Endothelial cell of umbilical vein (primary cell): ENCODE data around the gene DAGLB. TPM values are rescaled to one million over a fixed set of nuclear protein-coding genes. Genes with fewer than 3 reads are reported as not detected.

Source experiments
- BruUV-seq: library from RNA; stranded (reverse); fragments of 400-500 nt; replicated peaks from 2 replicates; lab custom pipeline; 2021; lab: Mats Ljungman, UMichigan
- CTCF ChIA-PET: fragments of 300-600, 350-600 bp; sonication (Branson Sonifier 250); formaldehyde crosslinking; loops from one replicate; lab custom pipeline; 2021; ENCODE audit warnings: antibody characterized with exemption, inconsistent platforms; lab: Charles Lee
- POLR2A ChIA-PET: fragments of 300-600, 350-600 bp; sonication (Branson Sonifier 250); formaldehyde crosslinking; loops from one replicate; lab custom pipeline; 2021; ENCODE audit warnings: antibody characterized with exemption, inconsistent platforms; lab: Charles Lee
- DNase-seq: peaks from one replicate; pipeline ENCODE4 v3.0.0-alpha.2; 2011; ENCODE audit warnings: low read depth, low spot score
- FAIRE-seq: peaks from 2 replicates; lab custom pipeline; 2011; peaks lifted over from hg19 to GRCh38; lab: Jason Lieb, UNC
- H2AFZ ChIP-seq: 2 replicates; pipeline ENCODE4 v1.6.0; 2012; ENCODE audit warnings: low read depth, low read length, control low read depth, inconsistent platforms
- H3K27ac ChIP-seq: 2 replicates; pipeline ENCODE4 v1.5.1; 2011; ENCODE audit warnings: low read depth, mild to moderate bottlenecking, control low read depth, low read length, moderate library complexity; ENCODE audit not compliant: insufficient read depth
- H3K27me3 ChIP-seq, 2 experiments: 2 replicates each; pipeline versions ENCODE4 v1.6.0 to v1.6.1; 2011; ENCODE audit warnings: low read length in 2 of 2, mixed read lengths in 1 of 2; ENCODE audit not compliant: control insufficient read depth in 2 of 2, insufficient read depth in 2 of 2
- H3K36me3 ChIP-seq, 2 experiments: 2 replicates in 1 of 2; 3 replicates in 1 of 2; pipeline ENCODE4 v1.5.1; 2011; ENCODE audit warnings: low read length in 2 of 2, mild to moderate bottlenecking in 1 of 2, moderate library complexity in 1 of 2; ENCODE audit not compliant: control insufficient read depth in 2 of 2, insufficient read depth in 2 of 2; ENCODE audit errors: extremely low read depth in 1 of 2
- H3K4me1 ChIP-seq: 3 replicates; pipeline ENCODE4 v1.5.1; 2011; ENCODE audit warnings: mild to moderate bottlenecking, low read length; ENCODE audit not compliant: control insufficient read depth, insufficient read depth; ENCODE audit errors: extremely low read depth
- H3K4me2 ChIP-seq: 2 replicates; pipeline ENCODE4 v1.6.1; 2011; ENCODE audit warnings: low read length, control low read depth, mixed read lengths; ENCODE audit not compliant: insufficient read depth
- H3K4me3 ChIP-seq, 3 experiments: fragments of 200-600 bp in 1 of 3; sonication (generic), shearing (Covaris generic) in 1 of 3; replicated peaks in 1 of 3; 2 replicates each; pipeline ENCODE4 v1.5.1; 2011 to 2016; ENCODE audit warnings: control low read depth in 3 of 3, low read length in 3 of 3, mild to moderate bottlenecking in 2 of 3, inconsistent platforms in 1 of 3, low read depth in 1 of 3, moderate library complexity in 1 of 3; ENCODE audit not compliant: insufficient read depth in 1 of 3
- H3K79me2 ChIP-seq: 2 replicates; pipeline ENCODE4 v1.6.0; 2012; ENCODE audit warnings: low read length, inconsistent platforms; ENCODE audit not compliant: control insufficient read depth, insufficient read depth
- H3K9ac ChIP-seq: replicated peaks from 2 replicates; pipeline ENCODE3; 2011; ENCODE audit warnings: low read length, control low read depth; ENCODE audit not compliant: insufficient read depth; ENCODE audit errors: extremely low read depth
- H3K9me1 ChIP-seq: replicated peaks from 3 replicates; pipeline ENCODE4 v1.6.0; 2011; ENCODE audit warnings: mild to moderate bottlenecking, low read length; ENCODE audit not compliant: control insufficient read depth, insufficient read depth; ENCODE audit errors: extremely low read depth
- H3K9me3 ChIP-seq: replicated peaks from 2 replicates; pipeline ENCODE4 v1.5.1; 2012; ENCODE audit warnings: low read length, inconsistent platforms; ENCODE audit not compliant: control insufficient read depth, insufficient read depth
- H4K20me1 ChIP-seq: replicated peaks from 2 replicates; pipeline ENCODE3; 2011; ENCODE audit warnings: mild to moderate bottlenecking, low read length; ENCODE audit not compliant: control insufficient read depth, insufficient read depth; ENCODE audit errors: extremely low read depth
- CTCF ChIP-seq, 2 donors: IDR thresholded peaks; 1 replicate in 1 of 2; 2 replicates in 1 of 2; pipeline ENCODE4 v1.5.1; 2011; ENCODE audit warnings: low read length in 2 of 2, mild to moderate bottlenecking in 2 of 2, moderate library complexity in 2 of 2, control low read depth in 1 of 2, inconsistent platforms in 1 of 2, low read depth in 1 of 2; ENCODE audit not compliant: insufficient read depth in 1 of 2; ENCODE audit errors: extremely low read depth in 1 of 2
- EZH2 ChIP-seq: IDR thresholded peaks from 2 replicates; pipeline ENCODE4 v1.6.1; 2012; ENCODE audit warnings: borderline replicate concordance, low read depth, mild to moderate bottlenecking, moderate library complexity, low read length, inconsistent platforms; ENCODE audit not compliant: severe bottlenecking
- FOS ChIP-seq: IDR thresholded peaks from 2 replicates; pipeline ENCODE4 v1.6.1; 2011; ENCODE audit warnings: mild to moderate bottlenecking, low read length, moderate library complexity, borderline replicate concordance; ENCODE audit not compliant: insufficient read depth
- GATA2 ChIP-seq: IDR thresholded peaks from 2 replicates; pipeline ENCODE4 v1.7.0; 2011; ENCODE audit warnings: low read depth, mild to moderate bottlenecking, moderate library complexity, mixed read lengths, low read length; ENCODE audit not compliant: insufficient read length, insufficient read depth
- JUN ChIP-seq: IDR thresholded peaks from 2 replicates; pipeline ENCODE4 v1.6.1; 2011; ENCODE audit warnings: borderline replicate concordance, low read depth; ENCODE audit not compliant: insufficient read length, insufficient read depth
- MAX ChIP-seq: IDR thresholded peaks from 2 replicates; pipeline ENCODE4 v1.6.1; 2011; ENCODE audit not compliant: insufficient read depth, insufficient read length
- MYC ChIP-seq: IDR thresholded peaks from one replicate; pipeline ENCODE4 v1.6.1; 2011; ENCODE audit warnings: mild to moderate bottlenecking, low read depth, low read length
- POLR2A ChIP-seq: IDR thresholded peaks from 2 replicates; pipeline ENCODE4 v1.6.1; 2012; ENCODE audit warnings: low read depth, mild to moderate bottlenecking, control low read depth, low read length
- dilution Hi-C: fragments of 300-500 bp; cut with MboI; formaldehyde crosslinking; loops from one replicate; pipeline ENCODE4 v1.15.0; 2019; ENCODE audit warnings: low sequenced_read_pairs; ENCODE audit not compliant: extremely low pct_ligation_motif_present
- intact Hi-C: fragments of 100-400 bp; cut with micrococcal nuclease; formaldehyde crosslinking; loops from one replicate; pipeline ENCODE4 v1.10.0; 2022
- polyA plus RNA-seq, 4 experiments: library from polyadenylated mRNA; depleted of rRNA in 3 of 4; stranded (reverse) in 3 of 4; unstranded in 1 of 4; fragments of >200 nt; gene quantifications; 2 replicates each; pipeline versions ENCODE4 v1.2.1 to v1.2.3, GENCODE V29; 2011 to 2012; ENCODE audit warnings: missing spikeins in 1 of 4
- total RNA-seq: library from RNA; stranded (reverse); gene quantifications from 2 replicates; pipeline ENCODE4 v1.2.3, GENCODE V29; 2021

DAGLB gene
- total and polyA plus RNA-seq, 2 donors (not counting 3 experiments of a cell fraction or from before 2014, with no cell fraction given), result 28.2 to 48.2 TPM

- no peak for DNase-seq
- Histone ChIP-seq H3K4me1 (peaks cover 40% of the 10 kb centered on the region), H3K4me2 (no peak overlapping the region), H2AFZ (no peak overlapping the region), H3K36me3 (peaks cover 6 to 11% of the 10 kb centered on the region in 2 experiments), H3K27ac (no peak overlapping the region), H3K9me3 (no peaks in the 10 kb centered on the region), H3K9me1 (no peaks in the 10 kb centered on the region), H4K20me1 (peaks cover 16% of the 10 kb centered on the region), H3K27me3 (no peaks in the 10 kb centered on the region), H3K4me3 (no peak overlapping the region), H3K9ac (no peak overlapping the region), H3K79me2 (peaks cover 97% of the 10 kb centered on the region)
- POLR2A ChIA-PET, result interaction anchor here (0.7 kb wide), 1 partner anchor 10 kb away, joined by 8 read pairs; no protein-coding TSS in a partner anchor
- intact Hi-C loops (no loop called here), dilution Hi-C loops (no loop called here)
- no TSS peak for BruUV-seq
- no peak for FAIRE-seq
- CTCF ChIA-PET, result no interaction called here
- TF ChIP-seq POLR2A (no peak), FOS (no peak)
These were observed 59.9 kb downstream of the DAGLB start for GRCh38 chr7:6387734-6388294.

GRCh38 chr7:6386779-6387178 lies 61.0 kb downstream of the DAGLB start:
- no peak for FAIRE-seq

More at GRCh38 chr7:6386779-6387178, 61.0 kb downstream of the DAGLB start:
- intact Hi-C loops (no loop called here), dilution Hi-C loops (no loop called here)
- Histone ChIP-seq H3K27me3 (no peaks in the 10 kb centered on the region), H3K9ac (no peak overlapping the region), H3K9me3 (no peaks in the 10 kb centered on the region), H3K4me2 (no peak overlapping the region), H3K27ac (no peak overlapping the region), H2AFZ (no peak overlapping the region), H3K4me3 (no peak overlapping the region), H3K4me1 (peaks cover 43% of the 10 kb centered on the region), H3K79me2 (peaks cover 97% of the 10 kb centered on the region), H4K20me1 (peaks cover 18% of the 10 kb centered on the region), H3K9me1 (no peaks in the 10 kb centered on the region), H3K36me3 (peaks cover 3 to 6% of the 10 kb centered on the region in 2 experiments)
- no TSS peak for BruUV-seq
- DNase-seq, result no peak
- TF ChIP-seq CTCF (IDR thresholded peaks at IDR 0.05; ENCODE audit: extremely low read depth in 1 of 2, insufficient read depth in 1 of 2, low read depth in 1 of 2, low read length in 2 of 2) (no peak), JUN (no peak), MYC (no peak), EZH2 (no peak), FOS (no peak), GATA2 (no peak), POLR2A (no peak), MAX (no peak)
- ChIA-PET CTCF (interaction anchor here (1.8 kb wide), 1 partner anchor 30 kb away, joined by 4 read pairs; no protein-coding TSS in a partner anchor), POLR2A (interaction anchor here (0.9 kb wide), 1 partner anchor 28 kb away, joined by 3 read pairs; no protein-coding TSS in a partner anchor)
